GM19372 (cell line): ENCODE measurements around the gene IL26.
"Not testable (repeated sequence)": the region's sequence is repeated elsewhere in the genome, so short reads cannot be mapped to it uniquely, and the experiment has no call there.

Experiments used
- ATAC-seq: cut with Tn5 transposase; IDR thresholded peaks from one replicate; pipeline ENCODE4 v1.9.1; 2021; ENCODE audit warnings: mild to moderate bottlenecking, low read depth, moderate library complexity; ENCODE audit not compliant: unreplicated experiment

Gene IL26

GRCh38 chr12:68203460-68203875 is 22.1 kb downstream of the IL26 start:
- ATAC-seq, result no peak

GRCh38 chr12:68200854-68201253 is 24.8 kb downstream of the IL26 start:
- no peak for ATAC-seq

GRCh38 chr12:68199127-68199526 is 26.5 kb downstream of the IL26 start:
- ATAC-seq, result no peak

GRCh38 chr12:68198507-68199086 is 27.0 kb downstream of the IL26 start:
- no peak for ATAC-seq

GRCh38 chr12:68190301-68190700 is 35.3 kb downstream of the IL26 start:
- no peak for ATAC-seq

- no peak for ATAC-seq
Measured at GRCh38 chr12:68189821-68190242, 35.8 kb downstream of the IL26 start.

GRCh38 chr12:68185598-68185997 is 40.0 kb downstream of the IL26 start:
- no peak for ATAC-seq

GRCh38 chr12:68180792-68181744 is 44.5 kb downstream of the IL26 start:
- ATAC-seq, result peak; percentile 67

- no peak for ATAC-seq
Measured at GRCh38 chr12:68178774-68179439, 46.7 kb downstream of the IL26 start.

- no peak for ATAC-seq
Measured at GRCh38 chr12:68178184-68178583, 47.4 kb downstream of the IL26 start.

- ATAC-seq, result no peak
Measured at GRCh38 chr12:68177562-68177961, 48.0 kb downstream of the IL26 start.

GRCh38 chr12:68176257-68176656 is 49.4 kb downstream of the IL26 start:
- no peak for ATAC-seq

- ATAC-seq, result peak; percentile 86
Measured at GRCh38 chr12:68175557-68176061, 50.0 kb downstream of the IL26 start.

GRCh38 chr12:68174761-68175160 is 50.8 kb downstream of the IL26 start:
- ATAC-seq, result not testable (repeated sequence)

GRCh38 chr12:68173792-68174191 is 51.8 kb downstream of the IL26 start:
- no peak for ATAC-seq

GRCh38 chr12:68170726-68171125 is 54.9 kb downstream of the IL26 start:
- ATAC-seq, result no peak

- ATAC-seq, result no peak
Measured at GRCh38 chr12:68169213-68169889, 56.3 kb downstream of the IL26 start.

GRCh38 chr12:68166317-68166831 is 59.2 kb downstream of the IL26 start:
- ATAC-seq, result no peak

- ATAC-seq, result no peak
Measured at GRCh38 chr12:68163560-68164081, 62.0 kb downstream of the IL26 start.

- ATAC-seq, result no peak
Measured at GRCh38 chr12:68162374-68162773, 63.2 kb downstream of the IL26 start.
